Measurements from ENCODE around the gene APLP1.
"Not testable (repeated sequence)": the region's sequence is repeated elsewhere in the genome, so short reads cannot be mapped to it uniquely, and the experiment has no call there.

- TF ChIP-seq CTCF (conservative IDR thresholded peaks at IDR 0.05); EZH2 (IDR thresholded peaks at IDR 0.05; ENCODE audit: low read depth): not testable (repeated sequence)
These were observed 32.3 kb upstream of the APLP1 start for GRCh38 chr19:35836096-35836495.
